ENCODE measurements around the gene HCLS1. TPM values are rescaled to one million over a fixed set of nuclear protein-coding genes. Genes with fewer than 3 reads are reported as not detected.

HCLS1 gene
- total and polyA plus RNA-seq, 2 of the 8 experiments (the other 6 are each of a cell fraction or from before 2014, with no cell fraction given) = 0.53 to 1.3 TPM

GRCh38 chr3:121662742-121663141 lies 2.0 kb upstream of the HCLS1 start:
- CTCF ChIA-PET (ENCODE audit: partially characterized antibody) = interaction anchor here (0.7 kb wide), 1 partner anchor 114 kb away, joined by 3 read pairs; no protein-coding TSS in a partner anchor
- POLR2A ChIA-PET (ENCODE audit: partially characterized antibody) = interaction anchor here (0.8 to 1.2 kb wide), 3 partner anchors 9 to 69 kb away, joined by 3 read pairs; partner anchors contain the start of gene FBXO40

More at GRCh38 chr3:121662742-121663141, 2.0 kb upstream of the HCLS1 start:
- H2AFZ ChIP-seq (ENCODE audit: low read length) = no peak overlapping the region
- H3K79me1 ChIP-seq (ENCODE audit: low read depth, low read length) = no peaks in the 10 kb centered on the region
- H4K8ac ChIP-seq (ENCODE audit: extremely low read depth, insufficient read depth, low read length) = no peak overlapping the region
- no peak overlapping the region for H3K4me3 ChIP-seq (ENCODE audit: extremely low read depth in 1 of 4, insufficient read depth in 2 of 4, low read depth in 3 of 4, low read length in 4 of 4)
- TF ChIP-seq SRF (IDR thresholded peaks at IDR 0.05; ENCODE audit: low read depth, low read length) = no peak
- TF ChIP-seq GTF2F1 (IDR thresholded peaks at IDR 0.05; ENCODE audit: borderline replicate concordance, low read depth, low read length) = no peak
- TF ChIP-seq TCF12 (IDR thresholded peaks at IDR 0.05; ENCODE audit: low read depth, low read length) = no peak
- TF ChIP-seq SP1 (IDR thresholded peaks at IDR 0.05; ENCODE audit: low read depth, low read length) = no peak
- no peak for TF ChIP-seq KDM1A (IDR thresholded peaks at IDR 0.05; ENCODE audit: borderline replicate concordance, low read length)
- no peak for TF ChIP-seq POLR2A (IDR thresholded peaks at IDR 0.05; ENCODE audit: control extremely low read depth in 1 of 2, low read depth in 2 of 2, low read length in 2 of 2)
- no peak for TF ChIP-seq ATF2 (IDR thresholded peaks at IDR 0.05; ENCODE audit: low read length)
- no peak for TF ChIP-seq ASH2L (IDR thresholded peaks at IDR 0.05; ENCODE audit: low read length)
- no peak for TF ChIP-seq TAF7 (optimal IDR thresholded peaks at IDR 0.05; ENCODE audit: borderline replicate concordance, low read depth, low read length)
- TF ChIP-seq USF2 (IDR thresholded peaks at IDR 0.05; ENCODE audit: low read length) = no peak
- no peak for TF ChIP-seq BCL11A (IDR thresholded peaks at IDR 0.05; ENCODE audit: low read depth in 2 of 2, low read length in 2 of 2)
- DNase-seq (ENCODE audit: low read depth in 1 of 2, low spot score in 2 of 2) (no peak), FAIRE-seq (no peak)
- H3K4ac ChIP-seq (replicated peaks; ENCODE audit: insufficient read length, low read depth, low read length) = no peak overlapping the region
- no peak overlapping the region for H2BK12ac ChIP-seq (ENCODE audit: low read depth, low read length)
- no peaks in the 10 kb centered on the region for H4K20me1 ChIP-seq (replicated peaks in 1 of 2; ENCODE audit: control insufficient read depth in 1 of 2, insufficient read depth in 2 of 2, low read length in 2 of 2)
- no peak overlapping the region for H4K5ac ChIP-seq (ENCODE audit: insufficient read length, low read depth, low read length)
- H3K79me2 ChIP-seq (ENCODE audit: control insufficient read depth in 1 of 2, insufficient read depth in 2 of 2, low read length in 2 of 2) = no peaks in the 10 kb centered on the region
- H3K14ac ChIP-seq (ENCODE audit: insufficient read length) = no peak overlapping the region
- H3K36me3 ChIP-seq (ENCODE audit: control insufficient read depth in 2 of 4, insufficient read depth in 4 of 4, low read length in 3 of 4) = peaks cover 2 to 27% (median 20%) of the 10 kb centered on the region in 4 experiments; a peak in 6 of 8 replicates
- no peak overlapping the region for H3K4me2 ChIP-seq (ENCODE audit: insufficient read depth in 1 of 2, low read depth in 2 of 2, low read length in 2 of 2)
- H3K23ac ChIP-seq (ENCODE audit: insufficient read length) = no peak overlapping the region
- no peaks in the 10 kb centered on the region for H3K27me3 ChIP-seq (replicated peaks in 1 of 4; ENCODE audit: control insufficient read depth in 3 of 4, extremely low read depth in 1 of 4, insufficient read depth in 3 of 4, low read length in 3 of 4)
- H3K27ac ChIP-seq (ENCODE audit: low read depth, low read length) = no peak overlapping the region
- no peak overlapping the region for H4K91ac ChIP-seq (replicated peaks; ENCODE audit: insufficient read length, low read length)
- no peak overlapping the region for H3K9ac ChIP-seq (replicated peaks in 1 of 4; ENCODE audit: extremely low read depth in 1 of 4, low read depth in 3 of 4, low read length in 3 of 4)
- no peak overlapping the region for H2BK120ac ChIP-seq (replicated peaks; ENCODE audit: low read depth, low read length)
- no peak overlapping the region for H2BK15ac ChIP-seq (ENCODE audit: low read length)
- no peak overlapping the region for H3K56ac ChIP-seq (replicated peaks; ENCODE audit: insufficient read length, low read depth, low read length)
- H3K23me2 ChIP-seq (ENCODE audit: low read depth, low read length) = no peaks in the 10 kb centered on the region
- no peaks in the 10 kb centered on the region for H3K9me3 ChIP-seq (ENCODE audit: insufficient read depth in 2 of 2, low read depth in 1 of 2, low read length in 1 of 2)
- no peak overlapping the region for H2BK20ac ChIP-seq (ENCODE audit: low read length)
- H2BK5ac ChIP-seq (ENCODE audit: low read depth, low read length) = no peak overlapping the region
- no peak overlapping the region for H3K18ac ChIP-seq (ENCODE audit: extremely low read depth, low read length)
- H2AK5ac ChIP-seq (ENCODE audit: low read depth, low read length) = no peak overlapping the region
- H3K4me1 ChIP-seq (replicated peaks in 1 of 4; ENCODE audit: control insufficient read depth in 3 of 4, insufficient read depth in 4 of 4, low read length in 3 of 4) = peaks cover 0 to 10% (median 0%) of the 10 kb centered on the region in 4 experiments; a peak in 2 of 7 replicates
